HG03571 (cell line): ENCODE measurements around the gene LHX2.

Experiments used
- ATAC-seq: cut with Tn5 transposase; IDR thresholded peaks from one replicate; pipeline ENCODE4 v1.9.1; 2021; ENCODE audit not compliant: unreplicated experiment

LHX2 gene

GRCh38 chr9:124012368-124013301 is 1.1 kb downstream of the LHX2 start:
- ATAC-seq: no peak

- ATAC-seq: no peak
Observed at GRCh38 chr9:124013309-124014210, 2.0 kb downstream of the LHX2 start.

- no peak for ATAC-seq
Observed at GRCh38 chr9:124014211-124014955, 2.8 kb downstream of the LHX2 start.

- ATAC-seq: no peak
Observed at GRCh38 chr9:124014956-124015660, 3.5 kb downstream of the LHX2 start.

- ATAC-seq: no peak
Observed at GRCh38 chr9:124015661-124016131, 4.1 kb downstream of the LHX2 start.

GRCh38 chr9:124016175-124017050 is 4.8 kb downstream of the LHX2 start:
- no peak for ATAC-seq

- ATAC-seq: no peak
Observed at GRCh38 chr9:124017051-124017928, 5.7 kb downstream of the LHX2 start.

GRCh38 chr9:124017929-124018729 is 6.6 kb downstream of the LHX2 start:
- no peak for ATAC-seq

- no peak for ATAC-seq
Observed at GRCh38 chr9:124018730-124019697, 7.4 kb downstream of the LHX2 start.

- ATAC-seq: no peak
Observed at GRCh38 chr9:124019771-124020519, 8.4 kb downstream of the LHX2 start.

GRCh38 chr9:124020520-124021384 is 9.2 kb downstream of the LHX2 start:
- ATAC-seq: no peak

- no peak for ATAC-seq
Observed at GRCh38 chr9:124021385-124021769, 9.8 kb downstream of the LHX2 start.

- ATAC-seq: no peak
Observed at GRCh38 chr9:124022201-124023121, 10.9 kb downstream of the LHX2 start.

GRCh38 chr9:124024107-124024506 is 12.5 kb downstream of the LHX2 start:
- ATAC-seq: no peak
